Measurements from ENCODE around the gene CNOT9. TPM values are rescaled to one million over a fixed set of nuclear protein-coding genes. Genes with fewer than 3 reads are reported as not detected.

Gene CNOT9
- total and polyA plus RNA-seq, 10 of the 15 experiments (the other 5 are each of a cell fraction or from before 2014, with no cell fraction given) = 51.0 to 172 (median 98.2) TPM

DNA sequence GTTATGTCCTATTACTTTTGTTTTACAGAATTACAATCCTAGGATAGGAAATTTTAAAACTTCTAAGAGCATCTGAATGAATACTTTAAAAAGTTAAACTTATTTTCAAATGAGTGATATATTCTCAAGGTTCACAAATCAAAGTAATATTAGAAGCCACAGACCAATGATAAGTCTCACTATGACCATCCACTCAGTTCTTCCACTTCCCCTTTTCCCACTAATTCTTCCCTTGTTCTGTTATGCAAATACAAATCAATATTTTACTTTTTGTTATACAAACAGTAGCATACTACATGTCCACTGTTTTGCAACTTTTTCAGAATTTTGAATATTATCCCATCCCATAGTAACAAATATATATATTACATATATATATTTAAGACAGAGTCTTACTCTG is 20.7 kb upstream of the CNOT9 start (continued):
- TF ChIP-seq, protein P1, sequence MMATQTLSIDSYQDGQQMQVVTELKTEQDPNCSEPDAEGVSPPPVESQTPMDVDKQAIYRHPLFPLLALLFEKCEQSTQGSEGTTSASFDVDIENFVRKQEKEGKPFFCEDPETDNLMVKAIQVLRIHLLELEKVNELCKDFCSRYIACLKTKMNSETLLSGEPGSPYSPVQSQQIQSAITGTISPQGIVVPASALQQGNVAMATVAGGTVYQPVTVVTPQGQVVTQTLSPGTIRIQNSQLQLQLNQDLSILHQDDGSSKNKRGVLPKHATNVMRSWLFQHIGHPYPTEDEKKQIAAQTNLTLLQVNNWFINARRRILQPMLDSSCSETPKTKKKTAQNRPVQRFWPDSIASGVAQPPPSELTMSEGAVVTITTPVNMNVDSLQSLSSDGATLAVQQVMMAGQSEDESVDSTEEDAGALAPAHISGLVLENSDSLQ (IDR thresholded peaks at IDR 0.05) = no peak
- TF ChIP-seq, protein P2, sequence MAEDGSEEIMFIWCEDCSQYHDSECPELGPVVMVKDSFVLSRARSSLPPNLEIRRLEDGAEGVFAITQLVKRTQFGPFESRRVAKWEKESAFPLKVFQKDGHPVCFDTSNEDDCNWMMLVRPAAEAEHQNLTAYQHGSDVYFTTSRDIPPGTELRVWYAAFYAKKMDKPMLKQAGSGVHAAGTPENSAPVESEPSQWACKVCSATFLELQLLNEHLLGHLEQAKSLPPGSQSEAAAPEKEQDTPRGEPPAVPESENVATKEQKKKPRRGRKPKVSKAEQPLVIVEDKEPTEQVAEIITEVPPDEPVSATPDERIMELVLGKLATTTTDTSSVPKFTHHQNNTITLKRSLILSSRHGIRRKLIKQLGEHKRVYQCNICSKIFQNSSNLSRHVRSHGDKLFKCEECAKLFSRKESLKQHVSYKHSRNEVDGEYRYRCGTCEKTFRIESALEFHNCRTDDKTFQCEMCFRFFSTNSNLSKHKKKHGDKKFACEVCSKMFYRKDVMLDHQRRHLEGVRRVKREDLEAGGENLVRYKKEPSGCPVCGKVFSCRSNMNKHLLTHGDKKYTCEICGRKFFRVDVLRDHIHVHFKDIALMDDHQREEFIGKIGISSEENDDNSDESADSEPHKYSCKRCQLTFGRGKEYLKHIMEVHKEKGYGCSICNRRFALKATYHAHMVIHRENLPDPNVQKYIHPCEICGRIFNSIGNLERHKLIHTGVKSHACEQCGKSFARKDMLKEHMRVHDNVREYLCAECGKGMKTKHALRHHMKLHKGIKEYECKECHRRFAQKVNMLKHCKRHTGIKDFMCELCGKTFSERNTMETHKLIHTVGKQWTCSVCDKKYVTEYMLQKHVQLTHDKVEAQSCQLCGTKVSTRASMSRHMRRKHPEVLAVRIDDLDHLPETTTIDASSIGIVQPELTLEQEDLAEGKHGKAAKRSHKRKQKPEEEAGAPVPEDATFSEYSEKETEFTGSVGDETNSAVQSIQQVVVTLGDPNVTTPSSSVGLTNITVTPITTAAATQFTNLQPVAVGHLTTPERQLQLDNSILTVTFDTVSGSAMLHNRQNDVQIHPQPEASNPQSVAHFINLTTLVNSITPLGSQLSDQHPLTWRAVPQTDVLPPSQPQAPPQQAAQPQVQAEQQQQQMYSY (CRISPR knock-in tag; IDR thresholded peaks at IDR 0.05) = no peak
- no peak for TF ChIP-seq BHLHE40 (IDR thresholded peaks at IDR 0.05; ENCODE audit: borderline replicate concordance in 1 of 2, low read depth in 2 of 2, low read length in 1 of 2)
- TF ChIP-seq RB1 (IDR thresholded peaks at IDR 0.05; ENCODE audit: borderline replicate concordance) = no peak
- TF ChIP-seq HDAC6 (IDR thresholded peaks at IDR 0.05; ENCODE audit: unreplicated experiment) = no peak
- TF ChIP-seq, protein P3, sequence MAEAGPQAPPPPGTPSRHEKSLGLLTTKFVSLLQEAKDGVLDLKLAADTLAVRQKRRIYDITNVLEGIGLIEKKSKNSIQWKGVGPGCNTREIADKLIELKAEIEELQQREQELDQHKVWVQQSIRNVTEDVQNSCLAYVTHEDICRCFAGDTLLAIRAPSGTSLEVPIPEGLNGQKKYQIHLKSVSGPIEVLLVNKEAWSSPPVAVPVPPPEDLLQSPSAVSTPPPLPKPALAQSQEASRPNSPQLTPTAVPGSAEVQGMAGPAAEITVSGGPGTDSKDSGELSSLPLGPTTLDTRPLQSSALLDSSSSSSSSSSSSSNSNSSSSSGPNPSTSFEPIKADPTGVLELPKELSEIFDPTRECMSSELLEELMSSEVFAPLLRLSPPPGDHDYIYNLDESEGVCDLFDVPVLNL (IDR thresholded peaks at IDR 0.05; ENCODE audit: low read depth, low read length) = no peak
- no peak for TF ChIP-seq NBN (IDR thresholded peaks at IDR 0.05)
- TF ChIP-seq, protein P4, sequence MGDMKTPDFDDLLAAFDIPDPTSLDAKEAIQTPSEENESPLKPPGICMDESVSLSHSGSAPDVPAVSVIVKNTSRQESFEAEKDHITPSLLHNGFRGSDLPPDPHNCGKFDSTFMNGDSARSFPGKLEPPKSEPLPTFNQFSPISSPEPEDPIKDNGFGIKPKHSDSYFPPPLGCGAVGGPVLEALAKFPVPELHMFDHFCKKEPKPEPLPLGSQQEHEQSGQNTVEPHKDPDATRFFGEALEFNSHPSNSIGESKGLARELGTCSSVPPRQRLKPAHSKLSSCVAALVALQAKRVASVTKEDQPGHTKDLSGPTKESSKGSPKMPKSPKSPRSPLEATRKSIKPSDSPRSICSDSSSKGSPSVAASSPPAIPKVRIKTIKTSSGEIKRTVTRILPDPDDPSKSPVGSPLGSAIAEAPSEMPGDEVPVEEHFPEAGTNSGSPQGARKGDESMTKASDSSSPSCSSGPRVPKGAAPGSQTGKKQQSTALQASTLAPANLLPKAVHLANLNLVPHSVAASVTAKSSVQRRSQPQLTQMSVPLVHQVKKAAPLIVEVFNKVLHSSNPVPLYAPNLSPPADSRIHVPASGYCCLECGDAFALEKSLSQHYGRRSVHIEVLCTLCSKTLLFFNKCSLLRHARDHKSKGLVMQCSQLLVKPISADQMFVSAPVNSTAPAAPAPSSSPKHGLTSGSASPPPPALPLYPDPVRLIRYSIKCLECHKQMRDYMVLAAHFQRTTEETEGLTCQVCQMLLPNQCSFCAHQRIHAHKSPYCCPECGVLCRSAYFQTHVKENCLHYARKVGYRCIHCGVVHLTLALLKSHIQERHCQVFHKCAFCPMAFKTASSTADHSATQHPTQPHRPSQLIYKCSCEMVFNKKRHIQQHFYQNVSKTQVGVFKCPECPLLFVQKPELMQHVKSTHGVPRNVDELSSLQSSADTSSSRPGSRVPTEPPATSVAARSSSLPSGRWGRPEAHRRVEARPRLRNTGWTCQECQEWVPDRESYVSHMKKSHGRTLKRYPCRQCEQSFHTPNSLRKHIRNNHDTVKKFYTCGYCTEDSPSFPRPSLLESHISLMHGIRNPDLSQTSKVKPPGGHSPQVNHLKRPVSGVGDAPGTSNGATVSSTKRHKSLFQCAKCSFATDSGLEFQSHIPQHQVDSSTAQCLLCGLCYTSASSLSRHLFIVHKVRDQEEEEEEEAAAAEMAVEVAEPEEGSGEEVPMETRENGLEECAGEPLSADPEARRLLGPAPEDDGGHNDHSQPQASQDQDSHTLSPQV (IDR thresholded peaks at IDR 0.05) = no peak
- TF ChIP-seq, protein P5, sequence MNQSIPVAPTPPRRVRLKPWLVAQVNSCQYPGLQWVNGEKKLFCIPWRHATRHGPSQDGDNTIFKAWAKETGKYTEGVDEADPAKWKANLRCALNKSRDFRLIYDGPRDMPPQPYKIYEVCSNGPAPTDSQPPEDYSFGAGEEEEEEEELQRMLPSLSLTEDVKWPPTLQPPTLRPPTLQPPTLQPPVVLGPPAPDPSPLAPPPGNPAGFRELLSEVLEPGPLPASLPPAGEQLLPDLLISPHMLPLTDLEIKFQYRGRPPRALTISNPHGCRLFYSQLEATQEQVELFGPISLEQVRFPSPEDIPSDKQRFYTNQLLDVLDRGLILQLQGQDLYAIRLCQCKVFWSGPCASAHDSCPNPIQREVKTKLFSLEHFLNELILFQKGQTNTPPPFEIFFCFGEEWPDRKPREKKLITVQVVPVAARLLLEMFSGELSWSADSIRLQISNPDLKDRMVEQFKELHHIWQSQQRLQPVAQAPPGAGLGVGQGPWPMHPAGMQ (IDR thresholded peaks at IDR 0.05; ENCODE audit: borderline replicate concordance) = no peak
- TF ChIP-seq, protein P6, sequence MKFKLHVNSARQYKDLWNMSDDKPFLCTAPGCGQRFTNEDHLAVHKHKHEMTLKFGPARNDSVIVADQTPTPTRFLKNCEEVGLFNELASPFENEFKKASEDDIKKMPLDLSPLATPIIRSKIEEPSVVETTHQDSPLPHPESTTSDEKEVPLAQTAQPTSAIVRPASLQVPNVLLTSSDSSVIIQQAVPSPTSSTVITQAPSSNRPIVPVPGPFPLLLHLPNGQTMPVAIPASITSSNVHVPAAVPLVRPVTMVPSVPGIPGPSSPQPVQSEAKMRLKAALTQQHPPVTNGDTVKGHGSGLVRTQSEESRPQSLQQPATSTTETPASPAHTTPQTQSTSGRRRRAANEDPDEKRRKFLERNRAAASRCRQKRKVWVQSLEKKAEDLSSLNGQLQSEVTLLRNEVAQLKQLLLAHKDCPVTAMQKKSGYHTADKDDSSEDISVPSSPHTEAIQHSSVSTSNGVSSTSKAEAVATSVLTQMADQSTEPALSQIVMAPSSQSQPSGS (IDR thresholded peaks at IDR 0.05; ENCODE audit: low read length) = peak; percentile 59
- peak; percentile 91 for TF ChIP-seq TCF7 (IDR thresholded peaks at IDR 0.05; ENCODE audit: borderline replicate concordance)
- TF ChIP-seq, protein P7, sequence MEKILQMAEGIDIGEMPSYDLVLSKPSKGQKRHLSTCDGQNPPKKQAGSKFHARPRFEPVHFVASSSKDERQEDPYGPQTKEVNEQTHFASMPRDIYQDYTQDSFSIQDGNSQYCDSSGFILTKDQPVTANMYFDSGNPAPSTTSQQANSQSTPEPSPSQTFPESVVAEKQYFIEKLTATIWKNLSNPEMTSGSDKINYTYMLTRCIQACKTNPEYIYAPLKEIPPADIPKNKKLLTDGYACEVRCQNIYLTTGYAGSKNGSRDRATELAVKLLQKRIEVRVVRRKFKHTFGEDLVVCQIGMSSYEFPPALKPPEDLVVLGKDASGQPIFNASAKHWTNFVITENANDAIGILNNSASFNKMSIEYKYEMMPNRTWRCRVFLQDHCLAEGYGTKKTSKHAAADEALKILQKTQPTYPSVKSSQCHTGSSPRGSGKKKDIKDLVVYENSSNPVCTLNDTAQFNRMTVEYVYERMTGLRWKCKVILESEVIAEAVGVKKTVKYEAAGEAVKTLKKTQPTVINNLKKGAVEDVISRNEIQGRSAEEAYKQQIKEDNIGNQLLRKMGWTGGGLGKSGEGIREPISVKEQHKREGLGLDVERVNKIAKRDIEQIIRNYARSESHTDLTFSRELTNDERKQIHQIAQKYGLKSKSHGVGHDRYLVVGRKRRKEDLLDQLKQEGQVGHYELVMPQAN (conservative IDR thresholded peaks at IDR 0.05) = no peak
- TF ChIP-seq STAT1 (conservative IDR thresholded peaks at IDR 0.05) = no peak

Data from GM12878 (cell line).